Measurements from ENCODE around the gene RPS25. TPM values are rescaled to one million over a fixed set of nuclear protein-coding genes. Genes with fewer than 3 reads are reported as not detected.

Gene RPS25
- total and polyA plus RNA-seq, 2 experiments from 2014 or later: 1,103 to 1,239 TPM

GRCh38 chr11:118980191-118980881 lies 37.8 kb downstream of the RPS25 start:
- WGBS, 2 experiments (ENCODE audit: low coverage in 1 of 2, low lambda C conversion rate in 2 of 2, missing lambda C conversion rate in 2 of 2): 11 to 14% methylated on average over 21 of the region's 21 CpGs

GRCh38 chr11:118979434-118979833 lies 38.7 kb downstream of the RPS25 start:
- no peak overlapping the region for H3K4me2 ChIP-seq (ENCODE audit: unreplicated experiment)
- in situ Hi-C loops (cut with MboI): no loop called here
- H3K36me3 ChIP-seq (ENCODE audit: low read depth): no peaks in the 10 kb centered on the region
- H3K9me3 ChIP-seq (ENCODE audit: low read depth): no peaks in the 10 kb centered on the region
- H3K4me3 ChIP-seq: no peak overlapping the region
- no peak overlapping the region for H3K9ac ChIP-seq
- no peaks in the 10 kb centered on the region for H4K20me1 ChIP-seq (ENCODE audit: insufficient read depth)
- DNase-seq: no peak
- H3K27ac ChIP-seq: no peak overlapping the region
- H3K27me3 ChIP-seq (replicated peaks; ENCODE audit: insufficient read depth): peaks cover 9% of the 10 kb centered on the region; the same call in 1 of the 2 replicates
- H2AFZ ChIP-seq: no peak overlapping the region
- no peaks in the 10 kb centered on the region for H3K4me1 ChIP-seq (ENCODE audit: insufficient read depth)
- no peaks in the 10 kb centered on the region for H3K79me2 ChIP-seq (ENCODE audit: insufficient read depth)
- no peak for TF ChIP-seq EZH2 (IDR thresholded peaks at IDR 0.05; ENCODE audit: insufficient read depth, poor library complexity, severe bottlenecking)
- no peak for TF ChIP-seq EZH2phosphoT487 (IDR thresholded peaks at IDR 0.05; ENCODE audit: insufficient read depth, low read depth)
- 45 to 53% methylated on average over 9 of the region's 9 CpGs for WGBS, 2 experiments (ENCODE audit: low coverage in 1 of 2, low lambda C conversion rate in 2 of 2, missing lambda C conversion rate in 2 of 2)
- H3F3A ChIP-seq (ENCODE audit: insufficient read depth): no peaks in the 10 kb centered on the region
- no peaks in the 10 kb centered on the region for H3K9me2 ChIP-seq (ENCODE audit: insufficient read depth)

More at GRCh38 chr11:118980191-118980881, 37.8 kb downstream of the RPS25 start:
- peak; percentile 36 for DNase-seq
- Histone ChIP-seq H3F3A (ENCODE audit: insufficient read depth) (no peaks in the 10 kb centered on the region), H3K4me3 (peak overlapping the region; percentile 23; the same call in 1 of the 2 replicates), H3K9me3 (ENCODE audit: low read depth) (no peaks in the 10 kb centered on the region), H3K4me1 (ENCODE audit: insufficient read depth) (no peaks in the 10 kb centered on the region), H3K27me3 (replicated peaks; ENCODE audit: insufficient read depth) (0 out of 2 replicates have a peak, but pooled peaks cover 4% of the 10 kb centered on the region), H3K4me2 (ENCODE audit: unreplicated experiment) (peak overlapping the region; percentile 34), H3K36me3 (ENCODE audit: low read depth) (no peaks in the 10 kb centered on the region), H3K9me2 (ENCODE audit: insufficient read depth) (no peaks in the 10 kb centered on the region), H3K79me2 (ENCODE audit: insufficient read depth) (no peaks in the 10 kb centered on the region), H4K20me1 (ENCODE audit: insufficient read depth) (no peaks in the 10 kb centered on the region), H2AFZ (peak overlapping the region; percentile 72), H3K9ac (no peak overlapping the region), H3K27ac (no peak overlapping the region)
- in situ Hi-C loops (cut with MboI): no loop called here
- no peak for TF ChIP-seq EZH2phosphoT487 (IDR thresholded peaks at IDR 0.05; ENCODE audit: insufficient read depth, low read depth)
- TF ChIP-seq EZH2 (IDR thresholded peaks at IDR 0.05; ENCODE audit: insufficient read depth, poor library complexity, severe bottlenecking): no peak

GRCh38 chr11:118975771-118976709 lies 42.1 kb downstream of the RPS25 start:
- no peaks in the 10 kb centered on the region for H3F3A ChIP-seq (ENCODE audit: insufficient read depth)
- H3K27me3 ChIP-seq (replicated peaks; ENCODE audit: insufficient read depth): peaks cover 9% of the 10 kb centered on the region; the same call in 1 of the 2 replicates
- H2AFZ ChIP-seq: no peak overlapping the region
- H3K4me1 ChIP-seq (ENCODE audit: insufficient read depth): no peaks in the 10 kb centered on the region
- TF ChIP-seq EZH2phosphoT487 (IDR thresholded peaks at IDR 0.05; ENCODE audit: insufficient read depth, low read depth): no peak
- no peak for TF ChIP-seq EZH2 (IDR thresholded peaks at IDR 0.05; ENCODE audit: insufficient read depth, poor library complexity, severe bottlenecking)
- DNase-seq: peak; percentile 9
- H3K27ac ChIP-seq: no peak overlapping the region
- no peak overlapping the region for H3K4me3 ChIP-seq
- no peaks in the 10 kb centered on the region for H3K9me3 ChIP-seq (ENCODE audit: low read depth)
- no peak overlapping the region for H3K4me2 ChIP-seq (ENCODE audit: unreplicated experiment)
- H3K36me3 ChIP-seq (ENCODE audit: low read depth): no peaks in the 10 kb centered on the region
- no peaks in the 10 kb centered on the region for H3K79me2 ChIP-seq (ENCODE audit: insufficient read depth)
- H4K20me1 ChIP-seq (ENCODE audit: insufficient read depth): no peaks in the 10 kb centered on the region
- no peak overlapping the region for H3K9ac ChIP-seq
- in situ Hi-C loops (cut with MboI): no loop called here
- H3K9me2 ChIP-seq (ENCODE audit: insufficient read depth): no peaks in the 10 kb centered on the region
- WGBS, 2 experiments (ENCODE audit: low coverage in 1 of 2, low lambda C conversion rate in 2 of 2, missing lambda C conversion rate in 2 of 2): 75 to 78% methylated on average over 15 of the region's 15 CpGs

DNA sequence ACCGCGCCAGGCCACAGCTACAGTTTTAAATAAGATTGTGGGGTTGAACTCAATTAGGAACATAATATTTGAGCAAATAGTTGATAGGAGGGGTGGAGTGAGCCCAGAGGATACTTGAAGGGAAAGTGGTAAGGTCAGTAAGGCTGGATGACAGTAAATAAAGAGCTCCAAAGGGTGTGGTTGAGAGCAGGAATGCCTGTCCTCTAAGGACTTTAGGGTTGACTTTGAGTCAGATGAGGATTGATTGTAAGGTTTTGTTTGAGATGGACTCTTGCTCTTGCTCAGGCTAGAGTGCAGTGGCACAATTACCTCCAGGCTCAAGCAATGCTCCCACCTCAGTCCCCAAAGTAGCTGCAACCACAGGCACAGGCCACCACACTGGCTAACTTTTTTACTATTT lies 44.2 kb downstream of the RPS25 start:
- peaks cover 13% of the 10 kb centered on the region; the same call in 1 of the 2 replicates for H3K27me3 ChIP-seq (replicated peaks; ENCODE audit: insufficient read depth)
- H3K9me3 ChIP-seq (ENCODE audit: low read depth): no peaks in the 10 kb centered on the region
- in situ Hi-C loops (cut with MboI): no loop called here
- no peaks in the 10 kb centered on the region for H3K4me1 ChIP-seq (ENCODE audit: insufficient read depth)
- H3K4me3 ChIP-seq: no peak overlapping the region
- no peaks in the 10 kb centered on the region for H3K36me3 ChIP-seq (ENCODE audit: low read depth)
- no peaks in the 10 kb centered on the region for H3K79me2 ChIP-seq (ENCODE audit: insufficient read depth)
- no peak for TF ChIP-seq EZH2 (IDR thresholded peaks at IDR 0.05; ENCODE audit: insufficient read depth, poor library complexity, severe bottlenecking)
- no peak for TF ChIP-seq EZH2phosphoT487 (IDR thresholded peaks at IDR 0.05; ENCODE audit: insufficient read depth, low read depth)
- H4K20me1 ChIP-seq (ENCODE audit: insufficient read depth): no peaks in the 10 kb centered on the region
- WGBS, 2 experiments (ENCODE audit: low coverage in 1 of 2, low lambda C conversion rate in 2 of 2, missing lambda C conversion rate in 2 of 2): 96 to 100% methylated on average over 2 of the region's 2 CpGs
- no peak for DNase-seq
- H3K4me2 ChIP-seq (ENCODE audit: unreplicated experiment): no peak overlapping the region
- no peaks in the 10 kb centered on the region for H3F3A ChIP-seq (ENCODE audit: insufficient read depth)
- H3K9ac ChIP-seq: no peak overlapping the region
- H2AFZ ChIP-seq: no peak overlapping the region
- H3K9me2 ChIP-seq (ENCODE audit: insufficient read depth): no peaks in the 10 kb centered on the region
- H3K27ac ChIP-seq: no peak overlapping the region

All from GM23248 (cell line).